ENCODE results near the gene PPP1R9A.

DNA sequence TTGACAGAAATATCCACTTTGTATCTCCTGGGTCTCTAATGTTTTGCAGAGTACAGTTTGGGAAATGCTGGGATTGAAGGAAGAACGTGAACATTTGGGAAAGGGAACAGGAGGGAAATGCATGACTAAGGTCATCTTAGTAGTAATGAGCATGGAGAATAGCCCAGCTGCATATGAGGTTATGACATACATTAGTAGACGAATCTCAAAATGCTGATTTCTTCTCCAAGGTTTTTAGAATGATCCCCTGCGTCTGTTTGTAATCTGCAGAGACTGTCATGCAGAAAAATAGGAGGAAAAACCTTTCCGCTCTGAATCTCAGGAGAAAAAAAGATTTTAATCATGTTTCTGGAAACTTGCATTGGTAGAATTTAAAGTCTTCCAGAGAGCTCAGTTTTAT is 133.6 kb downstream of the PPP1R9A start:
- TF ChIP-seq POLR2A (IDR thresholded peaks at IDR 0.05; ENCODE audit: low read length) (no peak), GATA1 (IDR thresholded peaks at IDR 0.05; ENCODE audit: low read depth, low read length) (no peak)

Data from erythroblast (primary cell).